H1 (cell line): Measurements from ENCODE around the gene CANT1.

ENCODE experiments used
- ASH2L ChIP-seq: fragments of 200-600, 300-600 bp; sonication (generic); IDR thresholded peaks from one replicate; pipeline ENCODE4 v1.7.1; 2017; ENCODE audit warnings: low read length
- ATF2 ChIP-seq: IDR thresholded peaks from 2 replicates; pipeline ENCODE4 v1.6.1; 2012; ENCODE audit warnings: low read length, inconsistent platforms
- CTCF ChIP-seq, 3 experiments: IDR thresholded peaks; 1 replicate in 2 of 3; 2 replicates in 1 of 3; pipeline versions ENCODE4 v1.5.1 to v1.6.1; 2011; ENCODE audit warnings: low read length in 3 of 3, mild to moderate bottlenecking in 3 of 3, inconsistent platforms in 2 of 3, low read depth in 1 of 3, moderate library complexity in 1 of 3; ENCODE audit not compliant: insufficient read depth in 1 of 3; ENCODE audit errors: control extremely low read depth in 1 of 3
- EGR1 ChIP-seq: IDR thresholded peaks from 2 replicates; pipeline ENCODE4 v1.6.1; 2011; ENCODE audit warnings: low read depth, low read length, borderline replicate concordance
- POLR2A ChIP-seq, 2 experiments: IDR thresholded peaks; 1 replicate in 1 of 2; 2 replicates in 1 of 2; pipeline ENCODE4 v1.6.1; 2011; ENCODE audit warnings: low read depth in 2 of 2, low read length in 2 of 2, mild to moderate bottlenecking in 2 of 2; ENCODE audit errors: control extremely low read depth in 1 of 2
- POLR2AphosphoS5 ChIP-seq: IDR thresholded peaks from 2 replicates; pipeline ENCODE4 v1.6.1; 2011; ENCODE audit warnings: low read depth, low read length
- RAD21 ChIP-seq, 2 experiments: IDR thresholded peaks in 1 of 2; conservative IDR thresholded peaks in 1 of 2; 2 replicates each; pipeline ENCODE4 v1.6.1; 2011; ENCODE audit warnings: low read depth in 2 of 2, low read length in 2 of 2, improper control_type of control experiment in 1 of 2, inconsistent platforms in 1 of 2, mild to moderate bottlenecking in 1 of 2, moderate library complexity in 1 of 2
- TF ChIP-seq, protein P1 (sequence below): IDR thresholded peaks from 2 replicates; pipeline ENCODE4 v1.6.1; 2012; ENCODE audit warnings: inconsistent platforms

GRCh38 chr17:79046916-79047280 is 37.3 kb upstream of the CANT1 start:
- no peak for TF ChIP-seq POLR2AphosphoS5
- TF ChIP-seq ATF2 = no peak
- TF ChIP-seq CTCF (IDR thresholded peaks at IDR 0.05; ENCODE audit: control extremely low read depth in 1 of 3, insufficient read depth in 1 of 3, low read depth in 1 of 3, low read length in 3 of 3) = no peak
- no peak for TF ChIP-seq ASH2L
- TF ChIP-seq POLR2A (IDR thresholded peaks at IDR 0.05; ENCODE audit: control extremely low read depth in 1 of 2, low read depth in 2 of 2, low read length in 2 of 2) = no peak
- TF ChIP-seq, protein P1, sequence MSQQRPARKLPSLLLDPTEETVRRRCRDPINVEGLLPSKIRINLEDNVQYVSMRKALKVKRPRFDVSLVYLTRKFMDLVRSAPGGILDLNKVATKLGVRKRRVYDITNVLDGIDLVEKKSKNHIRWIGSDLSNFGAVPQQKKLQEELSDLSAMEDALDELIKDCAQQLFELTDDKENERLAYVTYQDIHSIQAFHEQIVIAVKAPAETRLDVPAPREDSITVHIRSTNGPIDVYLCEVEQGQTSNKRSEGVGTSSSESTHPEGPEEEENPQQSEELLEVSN = no peak
- no peak for TF ChIP-seq EGR1
- TF ChIP-seq RAD21 (IDR thresholded peaks at IDR 0.05 in 1 of 2, conservative IDR thresholded peaks at IDR 0.05 in 1 of 2; ENCODE audit: low read depth in 2 of 2, low read length in 2 of 2) = no peak
